Left lobe of liver (tissue), 2 donors: ENCODE results near the gene PCDHB8. TPM values are rescaled to one million over a fixed set of nuclear protein-coding genes. Genes with fewer than 3 reads are reported as not detected.
A peak's percentile ranks its signal among the peaks of the same experiment; 100 is the strongest.
"Not testable (repeated sequence)": the region's sequence is repeated elsewhere in the genome, so short reads cannot be mapped to it uniquely, and the experiment has no call there.

Source experiments
- ATAC-seq: fragments of 200-7000 bp; cut with Tn5 transposase; one replicate; pipeline ENCODE4 v1.9.1; 2020; ENCODE audit warnings: mild to moderate bottlenecking, moderate library complexity
- DNase-seq: peaks from one replicate; pipeline ENCODE4 v3.0.0-alpha.2; 2020; ENCODE audit warnings: low spot score
- total RNA-seq: library from RNA; stranded (reverse); gene quantifications from one replicate; pipeline ENCODE4 v1.2.1, GENCODE V29; 2021
- donor health status: DM: no; HTN: no; CAD: no; lungs with moderate emphysema.
- donor health status: DM: no; HTN: yes; CAD: no.

PCDHB8 gene
- total RNA-seq, 1 donor from 2014 or later = not detected

DNA sequence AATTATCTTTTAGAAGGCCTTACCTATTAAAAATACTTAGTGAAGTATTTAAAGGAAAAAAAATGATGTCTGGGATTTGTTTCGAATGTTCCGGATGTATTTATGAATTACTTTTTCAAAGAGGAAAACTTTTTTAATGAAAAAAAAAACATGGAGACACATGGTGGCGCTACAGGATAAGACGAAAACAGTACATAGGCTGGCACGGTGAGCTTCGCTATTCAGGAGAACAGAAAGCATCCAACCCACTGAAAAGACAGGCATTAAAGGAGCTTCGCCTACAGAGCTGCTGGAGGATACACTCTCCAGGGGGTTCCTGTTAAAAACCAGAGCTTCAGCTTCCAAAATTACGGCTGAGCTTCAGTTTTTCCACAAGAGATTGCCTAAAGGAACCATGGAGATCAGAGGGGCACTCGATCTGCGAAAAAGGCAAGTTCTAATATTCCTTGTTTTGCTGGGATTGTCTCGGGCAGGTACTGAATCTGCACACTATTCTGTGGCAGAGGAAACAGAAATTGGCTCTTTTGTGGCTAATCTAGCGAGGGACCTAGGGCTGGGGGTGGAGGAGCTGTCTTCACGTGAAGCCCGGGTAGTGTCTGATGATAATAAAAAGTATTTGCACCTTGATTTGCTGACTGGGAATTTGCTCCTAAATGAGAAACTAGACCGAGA, 45.7 kb downstream of the PCDHB8 start, which contains the start of gene PCDHB14:
Gene PCDHB14 (plus strand): TSS at position 232 of the 672 bp plus-strand sequence. CDS start 163 bp downstream, at position 395.
- DNase-seq (no peak), ATAC-seq (peak; percentile 73)

DNA sequence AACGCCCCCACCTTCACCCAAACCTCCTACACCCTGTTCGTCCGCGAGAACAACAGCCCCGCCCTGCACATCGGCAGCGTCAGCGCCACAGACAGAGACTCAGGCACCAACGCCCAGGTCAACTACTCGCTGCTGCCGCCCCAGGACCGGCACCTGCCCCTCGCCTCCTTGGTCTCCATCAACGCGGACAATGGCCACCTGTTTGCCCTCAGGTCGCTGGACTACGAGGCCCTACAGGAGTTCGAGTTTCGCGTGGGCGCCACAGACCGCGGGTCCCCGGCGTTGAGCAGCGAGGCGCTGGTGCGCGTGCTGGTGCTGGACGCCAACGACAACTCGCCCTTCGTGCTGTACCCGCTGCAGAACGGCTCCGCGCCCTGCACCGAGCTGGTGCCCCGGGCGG, 47.3 kb downstream of the PCDHB8 start:
- ATAC-seq, DNase-seq: not testable (repeated sequence)

DNA sequence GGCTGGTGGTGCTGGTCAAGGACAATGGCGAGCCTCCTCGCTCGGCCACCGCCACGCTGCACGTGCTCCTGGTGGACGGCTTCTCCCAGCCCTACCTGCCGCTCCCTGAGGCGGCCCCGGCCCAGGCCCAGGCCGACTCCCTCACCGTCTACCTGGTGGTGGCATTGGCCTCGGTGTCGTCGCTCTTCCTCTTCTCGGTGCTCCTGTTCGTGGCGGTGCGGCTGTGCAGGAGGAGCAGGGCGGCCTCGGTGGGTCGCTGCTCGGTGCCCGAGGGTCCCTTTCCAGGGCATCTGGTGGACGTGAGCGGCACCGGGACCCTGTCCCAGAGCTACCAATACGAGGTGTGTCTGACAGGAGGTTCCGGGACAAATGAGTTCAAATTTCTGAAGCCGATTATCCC, 47.8 kb downstream of the PCDHB8 start:
- ATAC-seq, DNase-seq: not testable (repeated sequence)

Other genes starting within 250 kb of the PCDHB8 start
- 0.86 TPM for gene PCDHAC2, start 211.3 kb upstream of the PCDHB8 start, total RNA-seq
- not detected for gene PCDHB1, start 126.4 kb upstream of the PCDHB8 start, total RNA-seq
- gene PCDHB2, start 83.2 kb upstream of the PCDHB8 start, total RNA-seq = 0.08 TPM
- 0.15 TPM for gene PCDHB3, start 77.3 kb upstream of the PCDHB8 start, total RNA-seq
- gene PCDHB4, start 56.0 kb upstream of the PCDHB8 start, total RNA-seq = 0.35 TPM
- gene PCDHB5, start 42.6 kb upstream of the PCDHB8 start, total RNA-seq = 0.33 TPM
- 0.10 TPM for gene PCDHB6, start 27.7 kb upstream of the PCDHB8 start, total RNA-seq
- gene PCDHB7, start 5.1 kb upstream of the PCDHB8 start, total RNA-seq = 0.25 TPM
- gene PCDHB16, start 4.6 kb downstream of the PCDHB8 start, total RNA-seq = 0.58 TPM
- gene PCDHB9, start 9.4 kb downstream of the PCDHB8 start, total RNA-seq = 0.05 TPM
- 0.28 TPM for gene PCDHB10, start 14.6 kb downstream of the PCDHB8 start, total RNA-seq
- 0.20 TPM for gene PCDHB11, start 21.8 kb downstream of the PCDHB8 start, total RNA-seq
- 0.28 TPM for gene PCDHB12, start 30.9 kb downstream of the PCDHB8 start, total RNA-seq
- 0.65 TPM for gene PCDHB13, start 36.1 kb downstream of the PCDHB8 start, total RNA-seq
- gene PCDHB14, start 45.6 kb downstream of the PCDHB8 start, total RNA-seq = 0.75 TPM
- 0.38 TPM for gene PCDHB15, start 67.6 kb downstream of the PCDHB8 start, total RNA-seq
- 0.25 TPM for gene SLC25A2, start 126.3 kb downstream of the PCDHB8 start, total RNA-seq
- gene TAF7, start 143.0 kb downstream of the PCDHB8 start, total RNA-seq = 20.6 TPM
- 0.10 TPM for gene PCDHGA1, start 152.7 kb downstream of the PCDHB8 start, total RNA-seq
- gene PCDHGA2, start 161.0 kb downstream of the PCDHB8 start, total RNA-seq = 1.1 TPM
- gene PCDHGA3, start 166.0 kb downstream of the PCDHB8 start, total RNA-seq = 0.60 TPM
- 0.63 TPM for gene PCDHGB1, start 172.3 kb downstream of the PCDHB8 start, total RNA-seq
- gene PCDHGA4, start 177.2 kb downstream of the PCDHB8 start, total RNA-seq = 0.53 TPM
- 0.81 TPM for gene PCDHGB2, start 182.2 kb downstream of the PCDHB8 start, total RNA-seq
- gene PCDHGA5, start 186.4 kb downstream of the PCDHB8 start, total RNA-seq = 0.35 TPM
- gene PCDHGB3, start 192.5 kb downstream of the PCDHB8 start, total RNA-seq = 0.83 TPM
- 0.68 TPM for gene PCDHGA6, start 196.1 kb downstream of the PCDHB8 start, total RNA-seq
- 0.33 TPM for gene PCDHGA7, start 205.0 kb downstream of the PCDHB8 start, total RNA-seq
- gene PCDHGB4, start 209.9 kb downstream of the PCDHB8 start, total RNA-seq = 2.2 TPM
- gene PCDHGA8, start 214.8 kb downstream of the PCDHB8 start, total RNA-seq = 0.35 TPM
- 4.2 TPM for gene PCDHGB5, start 220.2 kb downstream of the PCDHB8 start, total RNA-seq
- 0.65 TPM for gene PCDHGA9, start 225.0 kb downstream of the PCDHB8 start, total RNA-seq
- gene PCDHGB6, start 230.2 kb downstream of the PCDHB8 start, total RNA-seq = 2.3 TPM
- 2.2 TPM for gene PCDHGA10, start 235.2 kb downstream of the PCDHB8 start, total RNA-seq
- gene PCDHGB7, start 239.9 kb downstream of the PCDHB8 start, total RNA-seq = 2.0 TPM
- 0.68 TPM for gene PCDHGA11, start 243.3 kb downstream of the PCDHB8 start, total RNA-seq